Right lobe of liver (tissue), 6 donors: Measurements from ENCODE around the gene TGM4. TPM values are rescaled to one million over a fixed set of nuclear protein-coding genes. Genes with fewer than 3 reads are reported as not detected.

Source experiments
- ATAC-seq, 4 donors: fragments of 200-7000 bp; cut with Tn5 transposase; one replicate each; pipeline ENCODE4 v1.9.1; 2020; ENCODE audit warnings: mild to moderate bottlenecking in 4 of 4, moderate library complexity in 4 of 4
- DNase-seq, 3 donors: peaks; one replicate each; pipeline ENCODE4 v3.0.0-alpha.2; 2020
- H3K27ac ChIP-seq, 3 donors: fragments of 200-600 bp; one replicate each; pipeline ENCODE4 v1.8.0; 2022
- H3K27me3 ChIP-seq, 2 donors: fragments of 200-600 bp; one replicate each; pipeline ENCODE4 v1.8.0; 2022
- H3K36me3 ChIP-seq, 4 donors: fragments of 200-600 bp; sonication (generic) in 1 of 4; one replicate each; pipeline versions ENCODE4 v1.5.1 to v1.8.0; 2017 to 2022; ENCODE audit warnings: control low read depth in 1 of 4
- H3K4me1 ChIP-seq, 4 donors: fragments of 200-600 bp; sonication (generic) in 1 of 4; one replicate each; pipeline versions ENCODE4 v1.5.1 to v1.8.0; 2017 to 2022; ENCODE audit warnings: control low read depth in 1 of 4
- H3K4me3 ChIP-seq, 3 donors: fragments of 200-600 bp; one replicate each; pipeline ENCODE4 v1.8.0; 2022
- H3K9me3 ChIP-seq, 4 donors: fragments of 200-600 bp; sonication (generic) in 1 of 4; one replicate each; pipeline versions ENCODE4 v1.5.1 to v1.8.0; 2017 to 2022; ENCODE audit warnings: control low read depth in 1 of 4
- POLR2A ChIP-seq: fragments of 450-650 bp; IDR thresholded peaks from one replicate; pipeline ENCODE4 v1.6.1; 2017; ENCODE audit warnings: antibody characterized with exemption, mild to moderate bottlenecking
- WGBS: methylation state at CpG from one replicate; pipeline ENCODE4 v1.1.6; 2018; ENCODE audit warnings: low coverage, low lambda C conversion rate; ENCODE audit not compliant: insufficient coverage; ENCODE audit errors: missing lambda C conversion rate; 5-methylcytosine and 5-hydroxymethylcytosine counted together
- intact Hi-C, 2 donors: fragments of 100-400 bp; cut with DNase I; formaldehyde crosslinking; loops; one replicate each; pipeline versions ENCODE4 v1.11.2 to v1.14.1; 2022
- total RNA-seq, 6 experiments: library from RNA; depleted of rRNA in 2 of 6; stranded (reverse); fragments of >200 nt in 2 of 6; fragmentation: NEBNext Ultra II Directional in 3 of 6; extraction: Animal tissue kit (Norgen Biotek cat#: 25700) in 3 of 6; gene quantifications; one replicate each; pipeline versions ENCODE4 v1.1.0 to v1.2.4, GENCODE V29; 2016 to 2023
- TF ChIP-seq, protein P1 (sequence below), 4 donors: fragments of 200-600 bp in 3 of 4; fragments of 450-650 bp in 1 of 4; IDR thresholded peaks; one replicate each; pipeline versions ENCODE4 v1.5.1 to v1.8.0; 2016 to 2022; ENCODE audit warnings: antibody characterized with exemption in 4 of 4, mild to moderate bottlenecking in 2 of 4
- donor health status: DM: no; HTN: yes; CAD: no.
- donor health status: DM: no; HTN: no; CAD: no.
- donor health status: DM: no; HTN: no; CAD: no.
- donor health status: DM: no; HTN: yes; CAD: no.
- donor health status: DM: no; HTN: yes; CAD: no.

TGM4 gene
- total RNA-seq, 6 experiments from 2014 or later = not detected

GRCh38 chr3:44929782-44930181 lies 55.4 kb downstream of the TGM4 start:
- DNase-seq (no peak), ATAC-seq (no peak)
- Histone ChIP-seq H3K27ac (no peak overlapping the region), H3K4me1 (no peaks in the 10 kb centered on the region), H3K9me3 (no peaks in the 10 kb centered on the region), H3K4me3 (no peak overlapping the region), H3K36me3 (peaks cover 0 to 24% (median under 1%) of the 10 kb centered on the region in 4 donors), H3K27me3 (no peaks in the 10 kb centered on the region)
- TF ChIP-seq POLR2A = no peak
- TF ChIP-seq, protein P1, sequence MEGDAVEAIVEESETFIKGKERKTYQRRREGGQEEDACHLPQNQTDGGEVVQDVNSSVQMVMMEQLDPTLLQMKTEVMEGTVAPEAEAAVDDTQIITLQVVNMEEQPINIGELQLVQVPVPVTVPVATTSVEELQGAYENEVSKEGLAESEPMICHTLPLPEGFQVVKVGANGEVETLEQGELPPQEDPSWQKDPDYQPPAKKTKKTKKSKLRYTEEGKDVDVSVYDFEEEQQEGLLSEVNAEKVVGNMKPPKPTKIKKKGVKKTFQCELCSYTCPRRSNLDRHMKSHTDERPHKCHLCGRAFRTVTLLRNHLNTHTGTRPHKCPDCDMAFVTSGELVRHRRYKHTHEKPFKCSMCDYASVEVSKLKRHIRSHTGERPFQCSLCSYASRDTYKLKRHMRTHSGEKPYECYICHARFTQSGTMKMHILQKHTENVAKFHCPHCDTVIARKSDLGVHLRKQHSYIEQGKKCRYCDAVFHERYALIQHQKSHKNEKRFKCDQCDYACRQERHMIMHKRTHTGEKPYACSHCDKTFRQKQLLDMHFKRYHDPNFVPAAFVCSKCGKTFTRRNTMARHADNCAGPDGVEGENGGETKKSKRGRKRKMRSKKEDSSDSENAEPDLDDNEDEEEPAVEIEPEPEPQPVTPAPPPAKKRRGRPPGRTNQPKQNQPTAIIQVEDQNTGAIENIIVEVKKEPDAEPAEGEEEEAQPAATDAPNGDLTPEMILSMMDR (IDR thresholded peaks at IDR 0.05) = no peak
- intact Hi-C loops = no loop called here
- no CpG with 5 or more reads among the region's 5 CpGs for WGBS

GRCh38 chr3:44930911-44931310 lies 56.5 kb downstream of the TGM4 start:
- 100% methylated on average over 1 of the region's 2 CpGs for WGBS
- intact Hi-C loops = no loop called here
- Histone ChIP-seq H3K36me3 (peaks cover 0 to 24% (median under 1%) of the 10 kb centered on the region in 4 donors), H3K27me3 (no peaks in the 10 kb centered on the region), H3K9me3 (no peaks in the 10 kb centered on the region), H3K4me3 (no peak overlapping the region), H3K4me1 (no peaks in the 10 kb centered on the region), H3K27ac (no peak overlapping the region)
- TF ChIP-seq, protein P1 (IDR thresholded peaks at IDR 0.05) = no peak
- TF ChIP-seq POLR2A = no peak
- no peak for ATAC-seq
- no peak for DNase-seq

GRCh38 chr3:44931791-44932190 lies 57.4 kb downstream of the TGM4 start:
- TF ChIP-seq, protein P1 (IDR thresholded peaks at IDR 0.05) = no peak
- TF ChIP-seq POLR2A = no peak
- 100% methylated on average over 1 of the region's 2 CpGs for WGBS
- no peak overlapping the region for H3K27ac ChIP-seq
- no peaks in the 10 kb centered on the region for H3K4me1 ChIP-seq
- DNase-seq = no peak
- no peaks in the 10 kb centered on the region for H3K27me3 ChIP-seq
- intact Hi-C loops = no loop called here
- peaks cover 0 to 20% (median under 1%) of the 10 kb centered on the region in 4 donors for H3K36me3 ChIP-seq
- no peaks in the 10 kb centered on the region for H3K9me3 ChIP-seq
- no peak overlapping the region for H3K4me3 ChIP-seq
- ATAC-seq = no peak

DNA sequence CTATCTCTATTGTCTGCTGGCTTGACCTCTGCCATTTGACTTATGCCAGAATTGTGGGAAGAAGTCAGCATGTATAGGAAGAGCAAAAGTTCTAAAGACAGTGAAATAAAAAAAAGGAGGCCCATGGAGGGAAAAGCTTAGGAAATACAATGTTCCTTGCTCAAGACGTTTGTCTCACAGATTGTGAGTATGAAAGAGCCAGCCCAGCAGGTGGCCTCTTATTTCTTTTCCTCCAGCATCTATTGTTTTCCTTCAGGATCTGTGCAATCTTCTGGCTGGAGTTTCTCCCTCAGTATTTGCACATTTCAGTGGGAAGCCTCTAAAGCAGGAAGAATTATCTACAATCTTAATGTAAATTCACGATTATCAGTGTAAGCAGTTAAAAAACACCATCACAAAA lies 57.9 kb downstream of the TGM4 start:
- Histone ChIP-seq H3K9me3 (no peaks in the 10 kb centered on the region), H3K36me3 (peaks cover 0 to 20% (median under 1%) of the 10 kb centered on the region in 4 donors), H3K4me1 (no peaks in the 10 kb centered on the region), H3K4me3 (no peak overlapping the region), H3K27me3 (no peaks in the 10 kb centered on the region), H3K27ac (no peak overlapping the region)
- intact Hi-C loops = no loop called here
- DNase-seq (no peak), ATAC-seq (no peak)
- whole genome bisulfite sequencing = 69% methylated on average over 2 of the region's 2 CpGs
- TF ChIP-seq, protein P1 (IDR thresholded peaks at IDR 0.05) = no peak
- no peak for TF ChIP-seq POLR2A
